Measurements from ENCODE around the gene RRAGD. TPM values are rescaled to one million over a fixed set of nuclear protein-coding genes. Genes with fewer than 3 reads are reported as not detected.

Gene RRAGD
- total and polyA plus RNA-seq, 2 of the 13 experiments (the other 11 are each of a cell fraction or from before 2014, with no cell fraction given) = 0.35 to 0.53 TPM

GRCh38 chr6:89375427-89376267, 36.4 kb downstream of the RRAGD start (continued):
- TF ChIP-seq MAZ (IDR thresholded peaks at IDR 0.05; ENCODE audit: borderline replicate concordance, low read depth, low read length) (0 out of 2 replicates have a peak, but pooled peaks have one; percentile 23), MAZ (CRISPR knock-in tag; IDR thresholded peaks at IDR 0.05; ENCODE audit: low read depth) (no peak), CBX1 (IDR thresholded peaks at IDR 0.05; ENCODE audit: low read depth) (no peak), GATAD1 (CRISPR knock-in tag; IDR thresholded peaks at IDR 0.05) (no peak), KLF11 (CRISPR knock-in tag; IDR thresholded peaks at IDR 0.05) (no peak), NFAT5 (CRISPR knock-in tag; IDR thresholded peaks at IDR 0.05) (no peak), NCOA5 (CRISPR knock-in tag; IDR thresholded peaks at IDR 0.05) (no peak), ZNF546 (CRISPR knock-in tag; conservative IDR thresholded peaks at IDR 0.05) (no peak), FOXA1 (IDR thresholded peaks at IDR 0.05) (no peak), FOXA1 (CRISPR knock-in tag; IDR thresholded peaks at IDR 0.05) (no peak), ZSCAN22 (CRISPR knock-in tag; IDR thresholded peaks at IDR 0.05) (no peak), FOXK1 (CRISPR knock-in tag; IDR thresholded peaks at IDR 0.05; ENCODE audit: borderline replicate concordance, low read depth) (no peak), ZEB1 (IDR thresholded peaks at IDR 0.05; ENCODE audit: insufficient replicate concordance, low read depth) (no peak), ZNF18 (CRISPR knock-in tag; IDR thresholded peaks at IDR 0.05; ENCODE audit: insufficient replicate concordance) (no peak), ARID5B (CRISPR knock-in tag; IDR thresholded peaks at IDR 0.05) (0 out of 2 replicates have a peak, but pooled peaks have one; percentile 41)
- TF ChIP-seq, protein P1, sequence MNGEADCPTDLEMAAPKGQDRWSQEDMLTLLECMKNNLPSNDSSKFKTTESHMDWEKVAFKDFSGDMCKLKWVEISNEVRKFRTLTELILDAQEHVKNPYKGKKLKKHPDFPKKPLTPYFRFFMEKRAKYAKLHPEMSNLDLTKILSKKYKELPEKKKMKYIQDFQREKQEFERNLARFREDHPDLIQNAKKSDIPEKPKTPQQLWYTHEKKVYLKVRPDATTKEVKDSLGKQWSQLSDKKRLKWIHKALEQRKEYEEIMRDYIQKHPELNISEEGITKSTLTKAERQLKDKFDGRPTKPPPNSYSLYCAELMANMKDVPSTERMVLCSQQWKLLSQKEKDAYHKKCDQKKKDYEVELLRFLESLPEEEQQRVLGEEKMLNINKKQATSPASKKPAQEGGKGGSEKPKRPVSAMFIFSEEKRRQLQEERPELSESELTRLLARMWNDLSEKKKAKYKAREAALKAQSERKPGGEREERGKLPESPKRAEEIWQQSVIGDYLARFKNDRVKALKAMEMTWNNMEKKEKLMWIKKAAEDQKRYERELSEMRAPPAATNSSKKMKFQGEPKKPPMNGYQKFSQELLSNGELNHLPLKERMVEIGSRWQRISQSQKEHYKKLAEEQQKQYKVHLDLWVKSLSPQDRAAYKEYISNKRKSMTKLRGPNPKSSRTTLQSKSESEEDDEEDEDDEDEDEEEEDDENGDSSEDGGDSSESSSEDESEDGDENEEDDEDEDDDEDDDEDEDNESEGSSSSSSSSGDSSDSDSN (CRISPR knock-in tag; IDR thresholded peaks at IDR 0.05) = no peak

Measured in HepG2 (cell line).